ENCODE data around the gene DUSP8.
"Not testable (repeated sequence)": the region's sequence is repeated elsewhere in the genome, so short reads cannot be mapped to it uniquely, and the experiment has no call there.

DUSP8 gene

GRCh38 chr11:1589191-1589963, 17.3 kb upstream of the DUSP8 start:
- not testable (repeated sequence) for DNase-seq

GRCh38 chr11:1586699-1587098, 14.6 kb upstream of the DUSP8 start:
- DNase-seq = no peak

GRCh38 chr11:1584661-1585370, 12.7 kb upstream of the DUSP8 start, which contains the start of gene KRTAP5-1:
KRTAP5-1 (minus strand) TSS chr11:1585283; CDS start chr11:1585249, 34 bp downstream.
- not testable (repeated sequence) for DNase-seq

GRCh38 chr11:1582909-1583308, 10.8 kb upstream of the DUSP8 start:
- DNase-seq = not testable (repeated sequence)

GRCh38 chr11:1581976-1582375, 9.9 kb upstream of the DUSP8 start:
- DNase-seq = no peak

- DNase-seq = no peak
These were observed 4.8 kb upstream of the DUSP8 start for GRCh38 chr11:1576825-1577224.

- not testable (repeated sequence) for DNase-seq
These were observed 3.7 kb upstream of the DUSP8 start for GRCh38 chr11:1575756-1576155.

GRCh38 chr11:1574933-1575242, 2.8 kb upstream of the DUSP8 start:
- no peak for DNase-seq

- peak; percentile 98 for DNase-seq
These were observed 2.3 kb upstream of the DUSP8 start for GRCh38 chr11:1574238-1574932.

- no peak for DNase-seq
These were observed 1.8 kb upstream of the DUSP8 start for GRCh38 chr11:1573903-1574237.

GRCh38 chr11:1573077-1573902, 1.2 kb upstream of the DUSP8 start:
- DNase-seq = peak; percentile 64

GRCh38 chr11:1571760-1572196, 293 bp downstream of the DUSP8 start:
- DNase-seq = no peak

- DNase-seq = peak; percentile 49
These were observed 943 bp downstream of the DUSP8 start for GRCh38 chr11:1570896-1571759.

- DNase-seq = no peak
These were observed 1.6 kb downstream of the DUSP8 start for GRCh38 chr11:1570531-1570895.

GRCh38 chr11:1570001-1570453, 2.0 kb downstream of the DUSP8 start:
- DNase-seq = no peak

GRCh38 chr11:1569251-1569780, 2.8 kb downstream of the DUSP8 start:
- no peak for DNase-seq

GRCh38 chr11:1568441-1568911, 3.6 kb downstream of the DUSP8 start:
- DNase-seq = peak; percentile 35

GRCh38 chr11:1567721-1568100, 4.4 kb downstream of the DUSP8 start:
- DNase-seq = no peak

- DNase-seq = no peak
These were observed 4.9 kb downstream of the DUSP8 start for GRCh38 chr11:1567052-1567720.

- DNase-seq = no peak
These were observed 5.6 kb downstream of the DUSP8 start for GRCh38 chr11:1566381-1567051.
